NCI-H2107 treated with DMSO at 0.1 percent for 48 hours (cell line): ENCODE measurements around the gene MEMO1.

Experiments
- DNase-seq: peaks from one replicate; lab custom pipeline; 2025; ENCODE audit not compliant: unreplicated experiment; lab: John Stamatoyannopoulos, UW

The MEMO1 gene

GRCh38 chr2:31832363-31832762 is 178.4 kb downstream of the MEMO1 start:
- no peak for DNase-seq

GRCh38 chr2:31831585-31831984 is 179.2 kb downstream of the MEMO1 start:
- no peak for DNase-seq

DNA sequence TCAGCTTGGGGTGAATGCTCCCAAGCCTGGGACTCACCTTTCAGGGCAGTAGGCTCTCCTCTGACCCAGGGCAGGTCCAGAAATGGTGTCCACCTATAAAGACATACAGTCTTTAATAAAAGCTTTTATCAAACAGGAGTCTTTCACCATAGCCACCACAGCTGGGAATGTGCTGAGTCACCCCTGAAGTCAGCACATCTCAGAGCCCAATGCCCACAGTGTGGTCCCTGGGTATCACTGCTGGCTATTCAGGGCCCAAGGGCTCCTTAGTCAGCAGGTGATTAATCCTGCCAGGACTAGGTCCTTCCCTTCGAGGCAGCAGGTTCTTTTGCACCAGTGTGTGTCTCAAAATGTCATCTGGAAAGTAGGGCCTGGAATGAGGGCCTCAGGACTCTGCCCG is 181.9 kb downstream of the MEMO1 start:
- no peak for DNase-seq

DNA sequence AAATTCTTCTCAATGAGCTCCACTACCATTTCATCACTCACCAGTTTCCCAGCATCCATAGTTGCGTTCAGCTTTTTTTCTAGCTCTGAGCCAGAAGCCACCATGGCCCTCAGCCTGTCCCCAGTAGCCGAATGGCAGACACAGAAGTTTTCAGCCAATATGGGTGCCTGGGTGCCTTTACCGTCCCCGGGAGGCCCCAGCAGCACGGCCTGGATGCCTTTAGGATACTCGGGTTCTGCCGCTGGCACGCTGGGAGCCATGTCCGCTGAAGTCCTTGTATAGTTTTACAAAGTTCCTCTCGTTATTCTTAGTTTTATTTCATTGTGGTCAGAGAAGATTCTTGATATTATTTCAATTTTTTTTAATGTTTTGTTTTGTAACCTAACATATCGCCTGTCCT is 187.2 kb downstream of the MEMO1 start:
- no peak for DNase-seq

DNA sequence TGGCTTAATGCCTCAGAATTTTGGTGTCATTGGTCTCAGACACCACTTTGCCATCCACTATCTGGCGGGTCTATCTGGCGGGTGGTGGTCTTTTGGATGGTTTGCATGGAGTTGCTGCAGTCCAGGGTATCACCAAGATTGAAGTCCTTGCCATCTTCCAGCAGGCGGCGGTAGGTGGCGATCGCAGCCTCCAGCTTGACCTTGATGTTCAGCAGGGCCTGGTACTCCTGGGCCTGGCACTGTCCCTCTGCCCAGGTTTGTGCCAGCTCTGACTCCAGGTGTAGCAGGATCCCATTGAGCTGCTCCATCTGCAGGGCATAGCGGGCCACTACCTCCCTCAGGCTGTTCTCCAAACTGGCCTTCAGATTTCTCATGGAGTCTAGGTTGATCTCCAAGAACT is 188.2 kb downstream of the MEMO1 start:
- DNase-seq = no peak
